ENCODE results near the gene TWIST1.
A peak's percentile ranks its signal among the peaks of the same experiment; 100 is the strongest.

The TWIST1 gene

DNA sequence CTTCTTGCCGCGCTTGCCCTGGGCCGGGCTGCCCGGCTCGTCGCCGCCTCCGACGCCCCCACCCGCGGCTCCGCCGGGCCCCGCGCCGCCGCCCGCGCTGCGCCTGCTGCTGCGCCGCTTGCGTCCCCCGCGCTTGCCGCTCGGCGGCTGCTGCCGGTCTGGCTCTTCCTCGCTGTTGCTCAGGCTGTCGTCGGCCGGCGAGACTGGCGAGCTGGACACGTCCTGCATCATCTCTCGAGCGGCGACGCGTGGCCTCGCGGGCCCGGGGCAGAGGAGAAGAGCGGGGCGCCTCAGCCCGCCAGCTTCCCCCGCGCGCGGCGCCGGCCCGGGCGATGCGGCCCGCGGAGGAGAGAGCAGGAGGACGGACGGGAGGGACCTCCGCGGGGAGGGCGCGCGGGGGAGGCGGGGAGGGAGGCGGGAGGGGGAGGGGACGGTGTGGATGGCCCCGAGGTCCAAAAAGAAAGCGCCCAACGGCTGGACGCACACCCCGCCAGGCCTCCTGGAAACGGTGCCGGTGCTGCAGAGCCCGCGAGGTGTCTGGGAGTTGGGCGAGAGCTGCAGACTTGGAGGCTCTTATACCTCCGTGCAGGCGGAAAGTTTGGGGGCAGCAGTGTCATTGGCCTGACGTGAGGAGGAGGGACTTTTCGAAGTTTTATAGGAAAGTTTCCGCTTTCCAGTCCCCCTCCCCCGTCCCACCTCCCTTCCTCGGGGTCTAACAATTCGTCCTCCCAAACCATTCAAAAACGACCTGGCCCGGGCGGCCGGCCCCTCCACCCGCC is at the start of gene TWIST1:
Gene TWIST1 (minus strand): TSS at position 546 of the 779 bp plus-strand sequence. CDS start 315 bp downstream, at position 231.
- peak; percentile 73 for DNase-seq (ENCODE audit: low read depth, low spot score)
- peak within 1 kb of the TSS; percentile 76 for H3K4me3 ChIP-seq (ENCODE audit: insufficient read length, low read depth)

DNA sequence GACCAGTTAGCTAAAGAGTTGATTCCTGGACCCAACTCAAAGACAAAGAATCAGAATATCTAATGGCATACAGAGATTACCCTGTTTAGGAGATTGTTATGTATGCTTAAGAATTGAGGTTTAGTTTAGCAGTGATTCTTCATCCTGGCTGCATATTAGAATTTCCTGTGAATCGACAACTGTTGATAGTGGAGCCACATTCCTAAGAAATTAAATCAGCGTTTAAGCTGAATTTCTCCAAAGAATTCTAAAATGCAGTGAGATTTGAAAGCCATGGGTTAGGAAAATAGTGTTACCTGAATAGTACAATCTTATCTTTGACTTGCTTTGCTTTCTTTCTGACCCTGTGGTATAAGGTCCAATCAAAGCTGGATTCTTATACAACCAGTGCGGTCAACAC is 44.2 kb upstream of the TWIST1 start:
- TF ChIP-seq YY1 (IDR thresholded peaks at IDR 0.05; ENCODE audit: insufficient read depth, insufficient read length), result no peak
- no peak for TF ChIP-seq ZNF274 (IDR thresholded peaks at IDR 0.05; ENCODE audit: low read depth, low read length)
- no peak for TF ChIP-seq SUZ12 (IDR thresholded peaks at IDR 0.05; ENCODE audit: extremely low read depth, insufficient read depth, insufficient read length)
- no peaks in the 10 kb centered on the region for H3K36me3 ChIP-seq (ENCODE audit: insufficient read depth, insufficient read length, low read length)
- H3K27me3 ChIP-seq (ENCODE audit: insufficient read depth, insufficient read length), result no peaks in the 10 kb centered on the region
- DNase-seq (ENCODE audit: low read depth, low spot score), result no peak
- H3K9ac ChIP-seq (ENCODE audit: insufficient read length, low read depth), result no peak overlapping the region
- H3K4me1 ChIP-seq (ENCODE audit: insufficient read depth, insufficient read length), result no peaks in the 10 kb centered on the region
- H3K4me3 ChIP-seq (ENCODE audit: insufficient read length, low read depth), result no peak overlapping the region
- no peaks in the 10 kb centered on the region for H3K9me3 ChIP-seq (ENCODE audit: insufficient read depth, low read length)

More for the DNA sequence above, at the start of gene TWIST1:
- Histone ChIP-seq H3K4me1 (ENCODE audit: insufficient read depth, insufficient read length) (peaks cover 2% of the 10 kb centered on the region), H3K9me3 (ENCODE audit: insufficient read depth, low read length) (no peaks in the 10 kb centered on the region), H3K27me3 (ENCODE audit: insufficient read depth, insufficient read length) (peaks cover 89% of the 10 kb centered on the region), H3K9ac (ENCODE audit: insufficient read length, low read depth) (peak within 1 kb of the TSS; percentile 84), H3K36me3 (ENCODE audit: insufficient read depth, insufficient read length, low read length) (no peaks in the 10 kb centered on the region)
- TF ChIP-seq YY1 (IDR thresholded peaks at IDR 0.05; ENCODE audit: insufficient read depth, insufficient read length) (no peak), ZNF274 (IDR thresholded peaks at IDR 0.05; ENCODE audit: low read depth, low read length) (no peak), SUZ12 (IDR thresholded peaks at IDR 0.05; ENCODE audit: extremely low read depth, insufficient read depth, insufficient read length) (no peak)

DNA sequence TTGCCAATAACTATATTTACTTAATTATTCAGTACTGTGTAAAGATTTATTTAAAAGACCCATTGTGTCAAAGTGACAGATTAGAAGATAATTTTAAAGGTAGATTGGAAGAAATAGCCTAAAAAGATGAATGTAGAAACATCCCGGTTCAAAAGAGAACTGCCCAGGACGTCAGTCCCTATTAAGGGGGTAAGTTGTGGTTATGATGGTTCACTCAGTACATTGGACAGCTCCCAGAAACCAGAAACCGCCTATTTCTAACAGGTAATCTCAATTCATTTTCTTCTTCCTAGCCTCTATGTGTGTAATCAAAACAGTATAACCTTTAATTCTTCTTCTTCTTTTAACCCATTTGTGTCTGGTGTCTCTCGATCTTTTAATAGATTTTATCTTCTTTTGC is 29.3 kb upstream of the TWIST1 start:
- TF ChIP-seq ZNF274 (IDR thresholded peaks at IDR 0.05; ENCODE audit: low read depth, low read length), result no peak
- no peak for TF ChIP-seq SUZ12 (IDR thresholded peaks at IDR 0.05; ENCODE audit: extremely low read depth, insufficient read depth, insufficient read length)
- no peak for TF ChIP-seq YY1 (IDR thresholded peaks at IDR 0.05; ENCODE audit: insufficient read depth, insufficient read length)
- Histone ChIP-seq H3K27me3 (ENCODE audit: insufficient read depth, insufficient read length) (peaks cover 56% of the 10 kb centered on the region), H3K9ac (ENCODE audit: insufficient read length, low read depth) (no peak overlapping the region), H3K36me3 (ENCODE audit: insufficient read depth, insufficient read length, low read length) (no peaks in the 10 kb centered on the region), H3K9me3 (ENCODE audit: insufficient read depth, low read length) (no peaks in the 10 kb centered on the region), H3K4me3 (ENCODE audit: insufficient read length, low read depth) (no peak overlapping the region), H3K4me1 (ENCODE audit: insufficient read depth, insufficient read length) (peaks cover 4% of the 10 kb centered on the region)
- no peak for DNase-seq (ENCODE audit: low read depth, low spot score)

DNA sequence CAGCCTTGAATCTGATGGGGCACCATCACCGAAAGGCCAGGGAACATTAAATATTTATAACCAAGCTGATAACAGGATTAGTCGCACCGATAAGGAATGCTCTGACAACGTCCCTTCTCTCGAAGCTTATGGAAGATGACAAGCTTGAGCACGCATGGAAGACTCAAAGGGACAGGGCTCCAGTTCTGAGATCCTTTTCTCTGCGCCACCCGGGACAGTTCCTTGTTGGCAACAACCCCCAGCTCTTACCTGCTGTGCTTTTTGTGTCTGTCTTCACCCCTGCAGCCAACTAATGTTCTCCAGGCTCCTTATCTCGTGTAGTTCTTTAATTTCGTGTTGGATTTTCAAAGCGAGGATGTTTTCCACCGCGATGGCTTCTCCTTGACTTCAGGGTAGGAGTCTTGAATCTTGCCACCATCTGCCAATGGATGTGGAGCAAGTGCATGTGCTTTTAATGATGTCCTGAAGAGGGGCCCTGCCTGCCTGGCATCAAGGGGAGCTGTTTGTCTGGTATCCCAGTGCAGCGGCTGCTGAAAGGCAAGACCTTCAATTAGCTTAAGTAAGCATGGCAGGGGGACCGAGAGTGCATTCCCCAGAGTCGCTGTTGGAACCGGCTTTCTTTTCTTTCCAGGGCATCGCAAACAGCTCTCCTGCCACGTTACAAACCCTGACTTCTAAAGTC is 28.1 kb upstream of the TWIST1 start:
- H3K4me3 ChIP-seq (ENCODE audit: insufficient read length, low read depth), result peak overlapping the region; percentile 76
- H3K27me3 ChIP-seq (ENCODE audit: insufficient read depth, insufficient read length), result peaks cover 56% of the 10 kb centered on the region
- TF ChIP-seq ZNF274 (IDR thresholded peaks at IDR 0.05; ENCODE audit: low read depth, low read length), result no peak
- TF ChIP-seq SUZ12 (IDR thresholded peaks at IDR 0.05; ENCODE audit: extremely low read depth, insufficient read depth, insufficient read length), result peak; percentile 71
- TF ChIP-seq YY1 (IDR thresholded peaks at IDR 0.05; ENCODE audit: insufficient read depth, insufficient read length), result no peak
- no peaks in the 10 kb centered on the region for H3K9me3 ChIP-seq (ENCODE audit: insufficient read depth, low read length)
- no peaks in the 10 kb centered on the region for H3K36me3 ChIP-seq (ENCODE audit: insufficient read depth, insufficient read length, low read length)
- H3K9ac ChIP-seq (ENCODE audit: insufficient read length, low read depth), result no peak overlapping the region
- peaks cover 4% of the 10 kb centered on the region for H3K4me1 ChIP-seq (ENCODE audit: insufficient read depth, insufficient read length)
- peak; percentile 58 for DNase-seq (ENCODE audit: low read depth, low spot score)

DNA sequence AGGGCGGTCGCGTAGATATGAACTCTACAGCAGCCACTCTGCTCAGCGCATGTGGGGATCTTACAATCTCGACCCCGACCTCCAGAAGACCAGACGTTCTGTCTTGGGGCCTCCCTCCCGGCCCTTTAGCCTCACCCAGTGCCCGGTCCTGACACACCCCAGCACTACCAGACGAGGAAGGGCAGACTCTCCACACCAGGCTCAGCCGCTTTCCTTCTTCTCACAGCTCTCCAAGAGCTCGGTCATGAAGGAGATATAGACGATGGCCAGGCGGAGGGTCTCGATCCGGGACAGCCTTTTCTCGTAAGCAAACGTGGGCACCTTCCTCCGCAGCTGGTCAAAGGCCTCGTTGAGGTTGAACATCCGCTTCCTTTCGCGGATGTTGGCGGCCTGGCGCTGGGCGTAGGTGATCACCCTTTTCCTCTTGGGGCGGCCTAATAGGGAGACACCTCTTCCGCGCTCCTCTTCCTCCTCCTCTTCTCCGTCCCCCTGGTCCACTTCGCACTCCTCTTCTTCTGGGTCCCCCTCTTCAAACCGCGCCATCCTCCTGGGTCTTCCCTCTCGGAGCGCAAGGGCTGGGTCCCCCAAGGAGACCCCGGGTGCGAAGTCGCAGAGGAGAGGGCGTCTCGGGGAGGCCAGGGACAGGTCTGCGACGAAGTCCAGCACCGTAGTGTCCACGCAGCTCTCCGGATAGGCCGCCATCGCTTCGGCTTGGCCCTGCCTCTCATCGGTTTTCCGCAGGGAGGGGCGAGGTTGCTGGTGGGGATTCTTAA is 27.4 kb upstream of the TWIST1 start, which contains the start of gene FERD3L:
Gene FERD3L (minus strand): TSS at position 761 of the 773 bp plus-strand sequence. CDS start 59 bp downstream, at position 702.
- Histone ChIP-seq H3K4me3 (ENCODE audit: insufficient read length, low read depth) (peak within 1 kb of the TSS; percentile 76), H3K9ac (ENCODE audit: insufficient read length, low read depth) (peak within 1 kb of the TSS; percentile 59), H3K9me3 (ENCODE audit: insufficient read depth, low read length) (no peaks in the 10 kb centered on the region), H3K27me3 (ENCODE audit: insufficient read depth, insufficient read length) (peaks cover 56% of the 10 kb centered on the region), H3K4me1 (ENCODE audit: insufficient read depth, insufficient read length) (peaks cover 4% of the 10 kb centered on the region), H3K36me3 (ENCODE audit: insufficient read depth, insufficient read length, low read length) (no peaks in the 10 kb centered on the region)
- TF ChIP-seq SUZ12 (IDR thresholded peaks at IDR 0.05; ENCODE audit: extremely low read depth, insufficient read depth, insufficient read length), result peak; percentile 84
- no peak for TF ChIP-seq ZNF274 (IDR thresholded peaks at IDR 0.05; ENCODE audit: low read depth, low read length)
- no peak for DNase-seq (ENCODE audit: low read depth, low spot score)

DNA sequence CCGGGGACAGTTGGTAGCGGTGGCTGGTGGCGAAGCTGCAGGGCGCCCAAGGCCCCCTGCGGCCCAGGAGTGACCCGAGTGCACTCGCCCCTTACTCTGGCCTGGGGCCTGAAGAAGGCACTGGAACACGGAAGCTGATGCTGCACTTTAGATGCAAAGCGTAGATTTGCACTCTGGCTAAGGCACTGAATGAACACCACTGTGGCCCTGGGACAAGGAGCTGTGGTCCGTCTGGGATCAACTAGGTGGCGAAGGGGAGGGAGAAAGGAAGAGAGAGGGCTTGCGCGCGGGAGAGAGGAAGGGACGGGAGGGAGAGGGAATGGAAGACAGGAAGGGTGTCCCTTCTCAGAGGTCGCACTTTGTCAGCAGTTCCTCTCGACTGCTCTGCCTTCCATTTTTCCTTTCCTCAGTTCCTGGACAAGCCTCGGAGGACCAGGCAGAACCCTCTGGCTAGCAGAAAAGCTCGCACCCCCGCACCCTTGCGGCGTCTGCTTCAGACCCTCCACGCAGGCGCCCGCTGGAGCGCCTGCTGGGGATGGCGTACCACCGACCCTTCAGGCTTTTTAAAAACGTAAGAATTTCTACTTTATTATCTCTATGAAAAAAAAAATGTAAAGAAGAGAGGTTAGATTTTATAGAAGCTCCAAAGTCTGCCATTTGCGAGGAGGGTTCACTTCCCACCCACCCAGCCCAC is 26.6 kb upstream of the TWIST1 start:
- Histone ChIP-seq H3K9ac (ENCODE audit: insufficient read length, low read depth) (peak overlapping the region; percentile 70), H3K4me3 (ENCODE audit: insufficient read length, low read depth) (peak overlapping the region; percentile 76), H3K27me3 (ENCODE audit: insufficient read depth, insufficient read length) (peaks cover 56% of the 10 kb centered on the region), H3K36me3 (ENCODE audit: insufficient read depth, insufficient read length, low read length) (no peaks in the 10 kb centered on the region), H3K4me1 (ENCODE audit: insufficient read depth, insufficient read length) (peaks cover 4% of the 10 kb centered on the region), H3K9me3 (ENCODE audit: insufficient read depth, low read length) (no peaks in the 10 kb centered on the region)
- DNase-seq (ENCODE audit: low read depth, low spot score), result no peak
- no peak for TF ChIP-seq YY1 (IDR thresholded peaks at IDR 0.05; ENCODE audit: insufficient read depth, insufficient read length)
- TF ChIP-seq ZNF274 (IDR thresholded peaks at IDR 0.05; ENCODE audit: low read depth, low read length), result no peak
- TF ChIP-seq SUZ12 (IDR thresholded peaks at IDR 0.05; ENCODE audit: extremely low read depth, insufficient read depth, insufficient read length), result no peak

All from NT2/D1 (cell line).